MM.1S (cell line): Measurements from ENCODE around the gene SPACA9.

Experiments
- DNase-seq: peaks from one replicate; pipeline ENCODE4 v3.0.0-alpha.2; 2015
- H2AFZ ChIP-seq: fragments of 300-600 bp; sonication (generic); 2 replicates; pipeline ENCODE4 v1.6.0; 2016; ENCODE audit warnings: antibody characterized with exemption, low read length
- H3F3A ChIP-seq: fragments of 300-600 bp; sonication (generic); 2 replicates; pipeline ENCODE4 v1.6.1; 2016; ENCODE audit warnings: mild to moderate bottlenecking, antibody characterized with exemption, low read length, moderate library complexity, mixed read lengths; ENCODE audit not compliant: insufficient read depth
- H3K27ac ChIP-seq: fragments of 300-600 bp; sonication (generic); 2 replicates; pipeline ENCODE4 v1.5.1; 2016; ENCODE audit warnings: mild to moderate bottlenecking, low read length
- H3K27me3 ChIP-seq: fragments of 300-600 bp; sonication (generic); replicated peaks from 2 replicates; pipeline ENCODE4 v1.6.0; 2016; ENCODE audit warnings: low read length; ENCODE audit not compliant: insufficient read depth
- H3K36me3 ChIP-seq: fragments of 300-600 bp; sonication (generic); replicated peaks from 2 replicates; pipeline ENCODE4 v1.6.1; 2016; ENCODE audit warnings: mild to moderate bottlenecking, low read length, mixed read lengths; ENCODE audit not compliant: insufficient read depth
- H3K4me1 ChIP-seq: fragments of 300-600 bp; sonication (generic); 2 replicates; pipeline ENCODE4 v1.6.1; 2016; ENCODE audit warnings: low read length, mixed read lengths
- H3K4me2 ChIP-seq: fragments of 300-600 bp; sonication (generic); 2 replicates; pipeline ENCODE4 v1.6.0; 2016; ENCODE audit warnings: low read depth, low read length
- H3K4me3 ChIP-seq: fragments of 300-600 bp; sonication (generic); 2 replicates; pipeline ENCODE4 v1.5.1; 2016; ENCODE audit warnings: low read length, mixed read lengths
- H3K79me2 ChIP-seq: fragments of 300-600 bp; sonication (generic); 2 replicates; pipeline ENCODE4 v1.6.1; 2016; ENCODE audit warnings: mixed run types, low read length, mixed read lengths
- H3K9ac ChIP-seq: fragments of 300-600 bp; sonication (generic); 2 replicates; pipeline ENCODE4 v1.6.1; 2016; ENCODE audit warnings: low read length, mixed read lengths
- H3K9me2 ChIP-seq: fragments of 300-600 bp; sonication (generic); replicated peaks from 2 replicates; pipeline ENCODE4 v1.6.1; 2016; ENCODE audit warnings: mild to moderate bottlenecking, low read length, mixed read lengths; ENCODE audit not compliant: insufficient read depth
- H3K9me3 ChIP-seq: fragments of 300-600 bp; sonication (generic); replicated peaks from 2 replicates; pipeline ENCODE4 v1.6.1; 2016; ENCODE audit warnings: mild to moderate bottlenecking, low read length, mixed read lengths; ENCODE audit not compliant: insufficient read depth
- H4K20me1 ChIP-seq: fragments of 300-600 bp; sonication (generic); 2 replicates; pipeline ENCODE4 v1.6.1; 2016; ENCODE audit warnings: mild to moderate bottlenecking, low read length, moderate library complexity, mixed read lengths; ENCODE audit not compliant: insufficient read depth
- EZH2 ChIP-seq: fragments of 300-600 bp; sonication (generic); optimal IDR thresholded peaks from 2 replicates; pipeline ENCODE3; 2017; ENCODE audit warnings: low read depth, mild to moderate bottlenecking, antibody characterized with exemption, low read length, mixed read lengths
- EZH2phosphoT487 ChIP-seq: fragments of 300-600 bp; sonication (generic); IDR thresholded peaks from 2 replicates; pipeline ENCODE4 v1.6.1; 2018; ENCODE audit warnings: antibody characterized with exemption, low read length
- TF ChIP-seq, protein P1 (sequence below): fragments of 300-600 bp; sonication (generic); IDR thresholded peaks from 2 replicates; pipeline ENCODE4 v1.5.1; 2016; ENCODE audit warnings: antibody characterized with exemption, low read length, mixed read lengths

Gene SPACA9

DNA sequence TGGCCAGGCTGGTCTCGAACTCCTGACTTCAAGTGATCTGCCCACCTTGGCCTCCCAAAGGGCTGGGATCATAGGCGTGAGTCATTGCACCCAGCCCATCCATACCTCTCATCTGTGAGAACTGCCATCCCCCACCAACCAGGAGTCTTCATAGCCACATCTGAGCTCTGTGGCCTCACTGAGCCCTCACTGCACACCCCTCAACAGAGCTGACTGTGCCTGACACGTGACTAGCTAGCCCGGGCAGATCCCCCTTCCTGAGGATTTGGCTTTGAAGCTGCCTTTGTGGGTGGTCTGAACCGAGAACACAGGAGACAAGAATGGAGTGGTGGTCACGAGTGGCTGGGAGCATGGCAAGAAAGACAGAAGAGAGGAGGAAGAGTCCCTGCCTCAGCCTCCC lies 16.2 kb upstream of the SPACA9 start:
- Histone ChIP-seq H3K79me2 (no peaks in the 10 kb centered on the region), H3F3A (no peaks in the 10 kb centered on the region), H3K9me2 (no peaks in the 10 kb centered on the region), H4K20me1 (no peaks in the 10 kb centered on the region), H3K9me3 (no peaks in the 10 kb centered on the region), H3K27me3 (peaks cover 69% of the 10 kb centered on the region), H3K4me2 (no peak overlapping the region), H3K4me1 (no peaks in the 10 kb centered on the region), H3K4me3 (no peak overlapping the region), H3K9ac (no peak overlapping the region), H3K27ac (no peak overlapping the region), H2AFZ (no peak overlapping the region), H3K36me3 (no peaks in the 10 kb centered on the region)
- DNase-seq = no peak
- TF ChIP-seq, protein P1, sequence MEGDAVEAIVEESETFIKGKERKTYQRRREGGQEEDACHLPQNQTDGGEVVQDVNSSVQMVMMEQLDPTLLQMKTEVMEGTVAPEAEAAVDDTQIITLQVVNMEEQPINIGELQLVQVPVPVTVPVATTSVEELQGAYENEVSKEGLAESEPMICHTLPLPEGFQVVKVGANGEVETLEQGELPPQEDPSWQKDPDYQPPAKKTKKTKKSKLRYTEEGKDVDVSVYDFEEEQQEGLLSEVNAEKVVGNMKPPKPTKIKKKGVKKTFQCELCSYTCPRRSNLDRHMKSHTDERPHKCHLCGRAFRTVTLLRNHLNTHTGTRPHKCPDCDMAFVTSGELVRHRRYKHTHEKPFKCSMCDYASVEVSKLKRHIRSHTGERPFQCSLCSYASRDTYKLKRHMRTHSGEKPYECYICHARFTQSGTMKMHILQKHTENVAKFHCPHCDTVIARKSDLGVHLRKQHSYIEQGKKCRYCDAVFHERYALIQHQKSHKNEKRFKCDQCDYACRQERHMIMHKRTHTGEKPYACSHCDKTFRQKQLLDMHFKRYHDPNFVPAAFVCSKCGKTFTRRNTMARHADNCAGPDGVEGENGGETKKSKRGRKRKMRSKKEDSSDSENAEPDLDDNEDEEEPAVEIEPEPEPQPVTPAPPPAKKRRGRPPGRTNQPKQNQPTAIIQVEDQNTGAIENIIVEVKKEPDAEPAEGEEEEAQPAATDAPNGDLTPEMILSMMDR = no peak
- TF ChIP-seq EZH2phosphoT487 = no peak
- TF ChIP-seq EZH2 = no peak

DNA sequence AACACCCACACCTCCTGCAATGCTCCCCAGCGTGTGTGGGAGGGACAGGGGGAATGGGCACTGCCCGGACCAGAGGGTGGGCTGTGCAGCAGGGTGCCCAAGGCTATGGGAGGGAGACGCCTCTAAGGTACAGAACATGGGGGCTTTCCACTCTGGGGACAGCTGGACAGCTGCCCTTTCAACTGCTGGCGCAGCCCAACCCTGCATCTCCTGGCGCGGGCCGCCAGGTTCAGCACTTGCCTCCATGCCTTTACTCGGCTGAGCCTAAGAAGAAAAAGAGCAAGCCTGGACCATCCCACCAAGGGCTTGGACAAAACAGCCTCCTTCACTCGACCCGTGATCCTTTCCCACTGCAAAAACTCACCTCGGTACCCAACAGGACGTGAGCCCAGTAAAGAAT lies 15.6 kb upstream of the SPACA9 start:
- peaks cover 69% of the 10 kb centered on the region for H3K27me3 ChIP-seq

DNA sequence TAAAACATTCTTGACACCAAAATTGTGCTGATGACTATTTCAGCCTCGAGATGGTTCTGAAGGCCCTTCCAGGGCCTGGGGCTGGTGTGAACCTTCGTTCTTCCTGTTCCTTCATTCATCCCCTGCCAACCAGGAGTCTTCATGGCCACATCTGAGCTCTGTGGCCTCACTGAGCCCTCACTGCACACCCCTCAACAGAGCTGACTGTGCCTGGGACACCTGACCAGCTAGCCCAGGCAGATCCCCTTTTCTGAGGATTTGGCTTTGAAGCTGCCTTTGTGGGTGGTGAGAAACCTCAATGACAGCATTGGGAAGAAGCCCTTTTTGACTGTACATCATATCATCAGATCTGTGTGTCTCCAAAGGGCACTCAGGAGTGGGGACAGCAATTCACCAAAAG lies 14.4 kb upstream of the SPACA9 start:
- no peak overlapping the region for H3K27ac ChIP-seq
- no peaks in the 10 kb centered on the region for H3F3A ChIP-seq
- no peaks in the 10 kb centered on the region for H4K20me1 ChIP-seq
- H3K4me1 ChIP-seq = no peaks in the 10 kb centered on the region
- no peak overlapping the region for H3K9ac ChIP-seq
- no peaks in the 10 kb centered on the region for H3K79me2 ChIP-seq
- no peak overlapping the region for H3K4me3 ChIP-seq
- DNase-seq = no peak
- peaks cover 59% of the 10 kb centered on the region for H3K27me3 ChIP-seq
- TF ChIP-seq EZH2phosphoT487 (no peak), EZH2 (no peak)
- TF ChIP-seq, protein P1 = no peak
- no peak overlapping the region for H2AFZ ChIP-seq
- H3K36me3 ChIP-seq = no peaks in the 10 kb centered on the region
- H3K9me2 ChIP-seq = no peaks in the 10 kb centered on the region
- H3K4me2 ChIP-seq = no peak overlapping the region
- H3K9me3 ChIP-seq = no peaks in the 10 kb centered on the region

More for the DNA sequence above, 15.6 kb upstream of the SPACA9 start:
- no peaks in the 10 kb centered on the region for H3K9me3 ChIP-seq
- no peak overlapping the region for H3K4me2 ChIP-seq
- no peak overlapping the region for H3K9ac ChIP-seq
- no peaks in the 10 kb centered on the region for H3K36me3 ChIP-seq
- no peak for TF ChIP-seq EZH2phosphoT487
- TF ChIP-seq, protein P1 = no peak
- no peak for TF ChIP-seq EZH2
- no peaks in the 10 kb centered on the region for H4K20me1 ChIP-seq
- H3K79me2 ChIP-seq = no peaks in the 10 kb centered on the region
- no peak overlapping the region for H3K27ac ChIP-seq
- H3F3A ChIP-seq = no peaks in the 10 kb centered on the region
- no peak overlapping the region for H3K4me3 ChIP-seq
- H3K4me1 ChIP-seq = no peaks in the 10 kb centered on the region
- no peak overlapping the region for H2AFZ ChIP-seq
- H3K9me2 ChIP-seq = no peaks in the 10 kb centered on the region
- DNase-seq = no peak
